Activated T-helper 1 cell treated with anti-CD3 and anti-CD28 coated beads, Interleukin-12 subunit alpha, Interleukin-12 subunit beta, Interleukin-2, Interleukin-4 antibody, amounts not matched to agents 30 ng/mL and 10 ng/mL and 1 ng/mL, durations not matched to agents 14 hours and 24 hours and 36 hours (primary cell): ENCODE results near the gene CNTRL. TPM values are rescaled to one million over a fixed set of nuclear protein-coding genes. Genes with fewer than 3 reads are reported as not detected.
"Not testable (repeated sequence)": the region's sequence is repeated elsewhere in the genome, so short reads cannot be mapped to it uniquely, and the experiment has no call there.

ENCODE experiments used
- DNase-seq: peaks from one replicate; pipeline ENCODE4 v3.0.0; 2021; ENCODE audit warnings: low spot score
- H3K27ac Mint-ChIP-seq: one replicate; pipeline ENCODE4 v1.8.0; 2021; ENCODE audit warnings: mild to moderate bottlenecking, mixed read lengths
- H3K27me3 Mint-ChIP-seq: one replicate; pipeline ENCODE4 v1.8.0; 2022; ENCODE audit warnings: mild to moderate bottlenecking, moderate library complexity, mixed read lengths; ENCODE audit not compliant: insufficient read depth
- H3K36me3 Mint-ChIP-seq: one replicate; pipeline ENCODE4 v1.8.0; 2021; ENCODE audit warnings: low read depth, mixed read lengths
- H3K4me1 Mint-ChIP-seq: one replicate; pipeline ENCODE4 v1.8.0; 2021; ENCODE audit warnings: low read depth, mixed read lengths
- H3K4me3 Mint-ChIP-seq: one replicate; pipeline ENCODE4 v1.8.0; 2021; ENCODE audit warnings: mild to moderate bottlenecking, moderate library complexity, mixed read lengths
- H3K9me3 Mint-ChIP-seq: one replicate; pipeline ENCODE4 v1.8.0; 2021; ENCODE audit warnings: mixed read lengths
- intact Hi-C: fragments of 100-400 bp; cut with micrococcal nuclease; formaldehyde crosslinking; loops from one replicate; pipeline ENCODE4 v1.15.1; 2024
- total RNA-seq: library from RNA; stranded (reverse); gene quantifications from 2 replicates; pipeline ENCODE4 v1.2.3, GENCODE V29; 2022

Gene CNTRL
- total RNA-seq, 1 donor from 2014 or later, result 69.9 TPM

DNA sequence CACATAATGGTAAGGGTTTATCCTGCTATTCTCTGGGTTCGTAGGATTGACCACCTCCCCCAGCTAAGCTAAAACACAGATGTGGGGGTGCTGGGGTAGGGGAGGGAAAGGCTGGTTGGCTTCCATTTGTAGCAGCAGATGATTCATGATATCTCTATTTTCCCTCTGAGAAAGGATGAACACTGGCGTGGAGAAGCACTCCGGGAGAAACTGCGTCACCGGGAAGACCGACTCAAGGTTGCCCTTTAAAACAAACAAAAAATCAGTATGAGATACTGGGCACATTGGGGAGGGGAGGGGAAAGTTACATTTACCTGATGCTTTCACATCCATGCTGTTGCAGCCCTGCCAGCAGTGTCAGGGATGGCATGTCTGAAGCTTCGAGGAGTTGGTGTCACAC is 98.7 kb downstream of the CNTRL start:
- peaks cover 75% of the 10 kb centered on the region for H3K36me3 Mint-ChIP-seq
- no peak overlapping the region for H3K4me3 Mint-ChIP-seq
- H3K27me3 Mint-ChIP-seq, result no peaks in the 10 kb centered on the region
- H3K9me3 Mint-ChIP-seq, result no peaks in the 10 kb centered on the region
- no peak overlapping the region for H3K27ac Mint-ChIP-seq
- no peak for DNase-seq
- intact Hi-C loops, result loop anchor here (5.0 kb wide), 1 partner anchor 66 kb away; no protein-coding TSS in a partner anchor
- H3K4me1 Mint-ChIP-seq, result peaks cover 12% of the 10 kb centered on the region

DNA sequence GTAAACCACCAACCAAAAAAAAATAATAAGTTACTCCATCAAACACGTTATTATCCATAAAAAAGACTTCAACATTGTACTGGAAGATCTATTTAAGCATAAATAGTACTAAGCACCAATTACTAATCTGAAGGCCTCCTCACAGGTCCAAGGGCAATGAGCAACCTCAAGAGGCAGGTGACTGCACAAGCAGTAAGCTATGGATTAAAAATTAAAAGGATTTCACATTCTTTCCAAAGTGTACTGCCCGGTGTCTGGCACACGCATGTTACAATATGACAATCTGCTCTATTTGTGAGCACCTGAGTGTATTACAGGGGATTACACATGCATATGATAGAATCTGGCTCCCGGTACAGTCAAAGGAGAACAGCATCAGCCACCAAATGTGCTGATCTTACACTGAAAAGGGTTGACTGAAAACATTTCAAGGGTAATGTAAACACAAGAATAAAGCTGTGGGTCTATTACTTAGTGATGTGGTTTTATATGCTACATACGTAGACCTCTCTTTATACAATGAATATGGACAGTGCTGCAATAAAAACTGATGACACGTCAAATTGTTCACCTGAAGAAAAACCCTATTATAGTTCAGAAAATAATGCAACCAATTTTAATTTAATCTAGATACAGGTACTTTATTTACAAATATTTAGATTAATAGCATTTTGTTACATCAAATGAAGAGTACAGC is 104.1 kb downstream of the CNTRL start:
- Mint-ChIP-seq H3K27me3 (no peaks in the 10 kb centered on the region), H3K36me3 (peaks cover 52% of the 10 kb centered on the region), H3K4me1 (peaks cover 8% of the 10 kb centered on the region), H3K9me3 (no peaks in the 10 kb centered on the region), H3K27ac (no peak overlapping the region), H3K4me3 (no peak overlapping the region)
- intact Hi-C loops, result no loop called here
- no peak for DNase-seq

DNA sequence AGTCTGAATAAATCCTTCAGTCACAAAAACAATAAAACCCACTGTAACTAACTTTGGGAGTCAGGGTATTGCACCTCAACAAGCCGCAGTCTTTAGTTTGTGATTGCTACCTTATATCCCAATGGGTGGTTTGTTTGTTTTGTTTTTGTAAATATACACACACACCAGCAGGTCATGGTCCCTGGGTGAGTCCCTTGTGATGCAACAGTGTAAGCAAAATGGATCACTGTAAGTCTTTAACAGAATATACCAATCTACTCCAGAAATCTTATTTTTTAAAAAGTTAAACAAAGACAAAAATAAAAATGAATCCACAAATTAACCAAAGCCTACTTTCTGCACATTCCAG is 104.6 kb downstream of the CNTRL start:
- peaks cover 49% of the 10 kb centered on the region for H3K36me3 Mint-ChIP-seq
- H3K4me3 Mint-ChIP-seq, H3K27ac Mint-ChIP-seq, intact Hi-C loops, H3K27me3 Mint-ChIP-seq, H3K9me3 Mint-ChIP-seq, DNase-seq, H3K4me1 Mint-ChIP-seq: not testable (repeated sequence)

DNA sequence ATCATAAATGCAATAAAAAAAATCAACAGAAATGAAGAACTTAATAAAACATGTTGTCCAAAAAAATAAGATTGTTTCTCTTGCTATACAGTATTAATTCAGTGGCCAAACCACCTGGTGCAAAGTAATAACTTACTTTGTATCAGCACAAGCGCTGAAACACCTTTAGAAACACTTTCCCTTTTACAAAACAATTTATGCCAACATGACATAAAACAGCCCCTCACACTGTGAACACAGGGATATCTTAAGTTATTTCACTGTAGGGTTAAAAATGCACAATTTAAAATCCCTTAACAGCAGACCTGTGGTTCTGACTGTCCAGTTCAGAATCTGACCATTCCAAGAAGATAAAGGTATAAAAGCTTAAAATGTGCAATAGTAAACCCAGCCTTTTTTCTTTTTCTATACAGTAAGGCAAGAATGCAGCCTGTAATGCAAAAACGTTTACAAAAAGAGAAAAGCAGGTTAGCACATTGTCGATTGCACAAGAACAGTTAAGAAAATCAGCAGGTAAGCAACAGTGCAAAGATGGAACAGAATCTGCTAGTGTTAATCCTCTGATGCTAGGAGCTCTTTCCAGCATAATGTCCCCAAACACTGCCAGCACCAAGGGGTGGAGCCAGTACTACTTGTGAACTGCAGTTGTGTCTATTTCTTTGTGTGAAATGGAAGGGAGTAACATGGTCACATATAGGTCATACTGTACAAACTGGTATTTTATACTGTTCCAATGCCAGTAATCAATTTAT is 105.4 kb downstream of the CNTRL start:
- Mint-ChIP-seq H3K27ac (peak overlapping the region; percentile 29), H3K27me3 (no peaks in the 10 kb centered on the region), H3K36me3 (peaks cover 46% of the 10 kb centered on the region), H3K4me1 (peaks cover 11% of the 10 kb centered on the region), H3K9me3 (no peaks in the 10 kb centered on the region), H3K4me3 (no peak overlapping the region)
- intact Hi-C loops, result no loop called here
- no peak for DNase-seq

DNA sequence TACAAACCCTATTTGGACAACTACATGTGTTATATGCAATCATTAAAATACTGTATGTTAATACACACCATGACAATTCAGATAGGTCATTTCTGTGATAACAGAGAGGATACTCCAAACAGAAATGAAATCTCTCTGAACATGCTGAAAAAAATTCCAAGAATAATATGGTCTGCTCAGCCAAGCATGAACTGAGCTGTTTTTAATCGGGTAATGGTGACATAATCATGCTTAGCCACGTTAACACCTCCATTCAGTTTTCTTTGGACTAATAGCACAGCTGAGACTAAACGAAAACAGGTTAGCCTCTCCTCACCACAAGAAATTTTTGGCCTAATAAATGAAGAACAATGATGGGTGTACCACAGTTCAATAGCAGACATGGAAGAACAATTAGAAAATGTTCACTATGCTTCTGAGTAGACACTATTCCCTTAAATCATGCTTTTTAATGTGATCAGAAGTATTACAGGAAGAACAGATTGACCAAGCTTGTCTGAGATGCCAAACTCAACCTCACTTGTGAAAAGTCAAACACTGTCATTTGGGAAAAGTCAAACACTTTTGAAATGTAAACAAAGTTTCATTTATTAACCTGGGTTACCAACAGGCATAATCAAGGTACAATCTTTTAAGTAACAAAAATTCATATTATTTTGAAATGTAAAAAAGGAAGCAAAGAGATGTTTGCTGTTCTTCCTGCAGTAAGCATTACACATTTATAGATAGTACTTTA is 107.5 kb downstream of the CNTRL start:
- DNase-seq, result no peak
- H3K4me1 Mint-ChIP-seq, result peaks cover 27% of the 10 kb centered on the region
- no peaks in the 10 kb centered on the region for H3K9me3 Mint-ChIP-seq
- intact Hi-C loops, result no loop called here
- H3K27me3 Mint-ChIP-seq, result no peaks in the 10 kb centered on the region
- H3K36me3 Mint-ChIP-seq, result peaks cover 42% of the 10 kb centered on the region
- no peak overlapping the region for H3K27ac Mint-ChIP-seq
- no peak overlapping the region for H3K4me3 Mint-ChIP-seq

DNA sequence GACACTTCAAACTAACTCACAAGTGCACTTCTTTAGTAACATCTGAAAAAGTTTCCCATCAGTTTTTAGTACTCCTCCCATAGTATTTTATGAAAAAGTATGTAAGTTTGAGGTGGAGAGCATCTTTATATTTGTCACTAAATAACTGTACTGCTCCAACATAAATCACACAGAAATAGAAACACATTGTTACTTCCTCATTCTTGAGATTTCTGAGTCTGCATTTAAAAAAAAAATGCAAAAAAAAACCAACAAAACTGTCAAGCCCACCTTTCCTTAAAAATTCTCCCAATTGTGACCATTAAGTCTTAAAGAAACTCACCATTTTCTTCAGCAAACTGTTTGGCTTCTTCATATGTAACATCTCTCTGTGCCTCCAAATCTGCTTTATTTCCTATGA is 108.2 kb downstream of the CNTRL start:
- no peak for DNase-seq
- no peaks in the 10 kb centered on the region for H3K9me3 Mint-ChIP-seq
- no peaks in the 10 kb centered on the region for H3K27me3 Mint-ChIP-seq
- no peak overlapping the region for H3K4me3 Mint-ChIP-seq
- H3K27ac Mint-ChIP-seq, result peak overlapping the region; percentile 38
- H3K36me3 Mint-ChIP-seq, result peaks cover 36% of the 10 kb centered on the region
- peaks cover 32% of the 10 kb centered on the region for H3K4me1 Mint-ChIP-seq
- intact Hi-C loops, result no loop called here

DNA sequence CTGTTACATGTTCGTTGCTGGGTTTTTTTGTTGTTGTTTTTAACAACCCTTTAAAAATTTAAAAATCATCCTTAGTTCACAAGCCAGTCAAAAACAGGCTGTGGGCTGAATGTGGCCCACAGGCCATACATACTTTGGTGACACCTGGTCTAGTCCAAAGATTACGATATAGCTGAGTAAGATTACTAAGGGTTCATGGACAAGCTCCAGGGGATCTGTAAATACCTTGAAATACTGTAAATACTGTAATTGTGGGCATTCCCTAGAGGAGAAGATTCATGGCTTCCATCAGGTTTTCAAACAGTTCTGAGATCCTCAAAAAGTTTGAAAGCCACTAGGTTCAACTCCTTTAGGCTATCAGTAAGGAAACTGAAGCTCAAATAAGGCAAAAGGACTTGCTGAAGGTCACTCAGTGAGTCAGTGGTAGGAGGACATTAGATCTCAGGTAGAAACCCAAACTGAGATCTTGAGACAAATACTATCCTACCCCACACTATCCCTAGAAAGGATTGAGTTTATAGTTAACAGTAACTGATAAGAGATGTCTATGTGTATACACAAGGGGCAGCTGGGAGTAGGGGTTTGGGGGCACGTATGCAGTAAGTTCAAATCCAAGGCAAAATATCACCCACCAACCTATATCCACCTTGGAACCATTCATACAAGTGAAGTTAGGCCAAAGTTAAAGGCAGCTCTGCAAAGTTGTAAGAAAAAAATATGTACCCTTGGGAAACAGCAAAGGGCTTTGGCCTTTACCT is 109.1 kb downstream of the CNTRL start:
- intact Hi-C loops, result no loop called here
- peaks cover 30% of the 10 kb centered on the region for H3K4me1 Mint-ChIP-seq
- no peak for DNase-seq
- H3K9me3 Mint-ChIP-seq, result no peaks in the 10 kb centered on the region
- no peak overlapping the region for H3K4me3 Mint-ChIP-seq
- no peak overlapping the region for H3K27ac Mint-ChIP-seq
- H3K27me3 Mint-ChIP-seq, result no peaks in the 10 kb centered on the region
- peaks cover 34% of the 10 kb centered on the region for H3K36me3 Mint-ChIP-seq

DNA sequence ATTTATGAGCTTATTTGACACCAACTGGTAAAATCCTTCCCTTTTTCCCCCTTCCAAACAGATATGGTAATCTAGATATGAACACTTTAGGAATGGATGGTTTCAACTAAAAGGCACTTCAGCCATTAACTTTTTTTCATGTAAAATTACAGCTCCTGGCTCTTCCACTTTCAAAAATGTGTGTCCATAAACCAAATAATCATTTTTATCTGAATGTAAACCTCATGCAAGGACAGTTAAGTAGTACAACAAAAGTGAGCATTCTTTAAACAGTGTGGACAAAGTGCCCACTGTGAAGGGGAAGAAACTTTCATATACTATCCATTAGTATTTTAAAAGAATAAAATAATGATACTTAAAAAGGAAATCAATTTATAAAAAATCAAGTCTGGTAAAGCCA is 109.7 kb downstream of the CNTRL start:
- no peak overlapping the region for H3K4me3 Mint-ChIP-seq
- H3K27me3 Mint-ChIP-seq, result no peaks in the 10 kb centered on the region
- peaks cover 33% of the 10 kb centered on the region for H3K4me1 Mint-ChIP-seq
- intact Hi-C loops, result no loop called here
- no peak for DNase-seq
- peaks cover 34% of the 10 kb centered on the region for H3K36me3 Mint-ChIP-seq
- no peaks in the 10 kb centered on the region for H3K9me3 Mint-ChIP-seq
- no peak overlapping the region for H3K27ac Mint-ChIP-seq

DNA sequence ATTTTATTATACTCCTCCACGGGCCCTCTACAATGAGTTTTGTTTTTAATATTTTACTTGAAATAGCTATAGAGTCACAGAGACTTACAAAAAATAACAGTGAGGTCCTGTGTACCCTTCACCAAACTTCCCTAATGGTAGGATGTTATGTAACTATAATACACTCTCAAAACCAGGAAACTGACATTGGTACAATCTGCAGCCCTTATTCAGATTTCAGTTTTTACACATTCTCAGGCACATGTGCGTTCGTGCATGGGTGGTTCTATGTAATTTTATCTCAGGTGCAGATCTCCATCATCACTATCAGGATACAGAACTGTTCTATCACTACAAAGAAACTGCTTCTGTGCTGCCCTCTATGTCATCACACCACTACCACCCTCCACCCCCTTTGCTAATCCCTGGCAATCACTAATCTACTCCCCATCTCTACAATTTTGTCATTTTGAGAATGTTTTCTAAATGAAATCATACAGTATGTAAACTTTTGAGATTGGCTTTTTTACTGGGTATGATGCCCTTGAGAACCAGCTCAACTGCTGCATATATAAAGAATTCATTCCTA is 110.5 kb downstream of the CNTRL start:
- intact Hi-C loops, result no loop called here
- Mint-ChIP-seq H3K36me3 (peaks cover 29% of the 10 kb centered on the region), H3K4me1 (peaks cover 33% of the 10 kb centered on the region), H3K9me3 (no peaks in the 10 kb centered on the region), H3K4me3 (no peak overlapping the region), H3K27me3 (no peaks in the 10 kb centered on the region), H3K27ac (no peak overlapping the region)
- no peak for DNase-seq

DNA sequence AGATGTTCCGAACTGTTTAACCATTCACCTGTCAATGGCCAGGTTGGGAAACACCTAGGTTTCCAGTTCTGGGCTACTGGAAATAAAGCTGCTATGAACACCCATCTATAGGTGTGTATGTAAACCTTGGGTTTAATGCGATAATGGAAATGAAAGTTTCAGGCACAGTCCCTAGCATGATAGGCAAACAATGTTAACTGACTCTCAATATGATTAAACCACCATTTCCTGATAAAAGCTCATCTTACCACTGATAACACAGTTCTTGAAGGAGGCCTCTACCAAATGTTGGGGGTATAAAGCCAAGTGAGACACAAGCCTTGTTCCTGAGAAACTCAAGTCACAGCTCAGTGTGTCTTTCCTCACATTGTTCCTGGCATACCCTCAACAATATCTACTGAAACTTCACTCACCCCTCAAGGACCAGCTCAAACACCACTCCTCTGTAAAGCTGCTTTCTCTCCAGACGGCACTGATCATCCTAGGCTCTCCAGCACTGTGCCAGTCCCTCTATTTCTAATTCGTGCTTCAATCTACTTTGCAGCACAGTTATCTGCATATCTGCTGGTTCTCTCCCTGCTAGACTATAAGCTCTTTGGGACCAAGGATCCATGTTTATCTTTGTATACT is 111.1 kb downstream of the CNTRL start:
- Mint-ChIP-seq H3K27ac (peak overlapping the region; percentile 52), H3K9me3 (no peaks in the 10 kb centered on the region), H3K4me3 (no peak overlapping the region), H3K36me3 (peaks cover 32% of the 10 kb centered on the region), H3K4me1 (peaks cover 35% of the 10 kb centered on the region), H3K27me3 (no peaks in the 10 kb centered on the region)
- intact Hi-C loops, result no loop called here
- DNase-seq, result no peak

DNA sequence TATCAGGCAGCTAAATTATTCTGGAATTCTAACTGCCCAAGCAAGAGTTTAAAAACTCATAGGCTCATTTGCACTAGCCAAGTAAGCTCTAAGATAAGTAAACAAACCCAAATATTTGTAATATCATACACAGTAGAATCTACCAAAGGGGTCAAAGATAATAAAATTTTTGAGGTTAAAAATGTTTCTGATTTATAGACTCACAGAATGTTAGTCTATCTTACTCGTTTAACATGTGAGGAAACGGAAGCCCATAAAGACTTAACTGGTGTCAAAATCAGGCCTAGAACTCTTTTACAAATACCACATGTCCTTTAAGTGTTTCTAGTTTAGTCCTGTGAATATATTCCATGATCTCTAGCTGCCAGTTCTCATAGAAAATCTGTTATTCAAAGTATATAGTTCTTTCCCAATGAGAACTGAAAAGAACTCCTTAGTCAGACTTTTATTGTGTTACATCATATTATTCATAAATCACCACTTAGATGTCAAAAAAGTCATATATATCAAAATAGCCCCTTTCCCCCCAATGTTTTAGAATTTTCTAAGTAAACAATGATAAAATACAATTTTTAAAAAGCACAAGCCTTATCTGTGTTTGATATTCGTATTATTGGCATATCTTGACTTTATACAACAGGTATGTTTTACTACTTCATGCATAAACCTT is 113.0 kb downstream of the CNTRL start:
- Mint-ChIP-seq H3K27ac (no peak overlapping the region), H3K4me3 (no peak overlapping the region), H3K27me3 (no peaks in the 10 kb centered on the region), H3K4me1 (peaks cover 41% of the 10 kb centered on the region), H3K36me3 (peaks cover 28% of the 10 kb centered on the region), H3K9me3 (no peaks in the 10 kb centered on the region)
- intact Hi-C loops, result no loop called here
- DNase-seq, result no peak

DNA sequence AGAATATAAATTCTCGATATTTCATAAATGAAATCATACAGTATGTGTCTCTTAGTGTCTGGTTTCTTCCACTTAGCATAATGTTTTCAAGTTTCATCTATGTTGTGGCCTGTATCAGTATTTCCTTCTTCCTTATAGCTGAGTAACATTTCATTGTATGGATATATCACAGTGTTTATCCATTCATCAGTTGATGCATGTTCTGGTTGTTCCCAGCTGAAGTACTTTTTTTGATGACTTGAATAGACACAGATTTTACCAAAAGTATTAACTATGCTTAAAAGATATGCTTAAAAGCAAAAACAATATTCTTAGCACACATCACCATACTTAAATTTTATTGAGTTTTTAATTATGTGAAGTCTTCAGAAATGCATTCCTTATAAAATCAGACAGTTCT is 114.3 kb downstream of the CNTRL start:
- intact Hi-C loops, result no loop called here
- H3K4me3 Mint-ChIP-seq, result no peak overlapping the region
- peaks cover 47% of the 10 kb centered on the region for H3K4me1 Mint-ChIP-seq
- H3K9me3 Mint-ChIP-seq, result no peaks in the 10 kb centered on the region
- no peak overlapping the region for H3K27ac Mint-ChIP-seq
- peaks cover 23% of the 10 kb centered on the region for H3K36me3 Mint-ChIP-seq
- H3K27me3 Mint-ChIP-seq, result no peaks in the 10 kb centered on the region
- no peak for DNase-seq
